Activated T-cell treated with anti-CD3 and anti-CD28 coated beads for 48 hours (primary cell): ENCODE results near the gene BPIFB2.

ENCODE experiments used
- DNase-seq: peaks from one replicate; pipeline ENCODE4 v3.0.0-alpha.2; 2020; ENCODE audit warnings: low read depth

The BPIFB2 gene

DNA sequence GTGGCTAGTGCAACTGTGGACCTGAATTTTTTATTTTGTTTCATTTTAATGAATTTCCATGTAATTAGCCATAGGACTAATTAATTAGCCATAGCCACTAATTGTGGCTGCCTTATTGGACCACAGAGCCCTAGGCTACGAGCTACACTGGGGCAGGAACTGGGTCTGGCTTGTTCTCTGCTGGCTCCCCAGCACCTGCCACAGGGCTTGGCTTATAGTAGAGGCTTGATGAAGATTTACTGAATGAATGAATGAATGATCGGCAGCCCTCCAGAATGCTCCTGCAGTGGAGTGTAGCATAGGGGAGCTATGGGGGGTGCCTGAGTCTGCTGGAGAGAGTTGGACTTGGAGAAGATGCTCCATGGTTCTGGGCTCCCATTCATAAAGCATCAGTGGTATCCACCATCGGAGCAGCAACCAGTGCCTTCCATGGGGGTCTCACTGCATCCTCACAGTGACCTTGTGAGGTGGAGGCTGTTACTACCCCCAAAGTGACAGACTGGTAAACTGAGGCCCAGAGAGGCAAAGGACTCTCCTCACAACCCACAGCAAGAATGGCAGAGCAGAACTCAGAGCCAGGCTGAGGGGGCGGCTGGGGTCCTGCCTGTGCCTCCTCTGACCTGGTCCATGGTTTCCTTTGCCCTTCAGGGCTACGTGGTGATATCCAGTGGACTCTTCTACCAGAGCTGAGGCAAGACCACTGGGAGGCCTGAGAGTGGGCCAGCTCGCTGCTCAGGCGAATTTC, 15.4 kb downstream of the BPIFB2 start:
- no peak for DNase-seq

DNA sequence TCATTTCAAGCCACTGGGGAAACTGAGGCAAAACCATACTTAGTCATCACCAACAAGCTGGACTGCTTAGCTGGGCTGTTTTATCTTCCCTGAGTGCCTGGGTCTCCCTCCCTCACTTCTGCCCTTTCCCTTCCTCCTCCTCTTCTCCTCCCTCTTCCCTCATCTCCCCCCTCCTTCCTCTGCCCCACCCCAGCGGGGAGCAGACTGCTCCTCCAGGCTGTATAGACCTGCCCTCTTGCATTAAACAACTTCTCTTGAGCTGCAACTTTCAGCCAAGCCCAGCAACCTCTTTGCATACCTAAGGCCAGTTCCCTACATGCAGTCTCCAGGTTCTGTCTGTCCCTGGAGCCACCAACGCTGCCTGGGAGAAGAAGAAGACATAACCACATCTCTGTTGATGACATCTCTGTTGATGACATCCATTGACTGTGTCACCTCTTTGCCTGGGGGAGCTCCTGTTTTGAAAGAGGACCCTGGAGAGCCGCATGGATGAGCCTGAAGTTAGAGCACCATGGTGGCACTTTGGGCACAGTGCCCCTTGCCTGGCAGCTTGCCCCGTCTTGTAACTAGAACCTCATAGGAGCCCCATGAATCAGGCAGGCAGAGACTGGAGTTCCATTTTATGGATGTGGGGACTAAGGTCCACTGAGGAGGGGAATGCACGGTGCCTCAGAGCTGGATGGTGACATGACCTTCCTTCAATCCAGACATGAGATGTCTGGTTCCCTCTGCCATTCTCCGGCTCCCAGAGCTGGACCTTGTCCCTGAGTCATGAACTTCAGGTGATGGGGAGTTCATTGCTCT, 16.1 kb downstream of the BPIFB2 start:
- DNase-seq = no peak

DNA sequence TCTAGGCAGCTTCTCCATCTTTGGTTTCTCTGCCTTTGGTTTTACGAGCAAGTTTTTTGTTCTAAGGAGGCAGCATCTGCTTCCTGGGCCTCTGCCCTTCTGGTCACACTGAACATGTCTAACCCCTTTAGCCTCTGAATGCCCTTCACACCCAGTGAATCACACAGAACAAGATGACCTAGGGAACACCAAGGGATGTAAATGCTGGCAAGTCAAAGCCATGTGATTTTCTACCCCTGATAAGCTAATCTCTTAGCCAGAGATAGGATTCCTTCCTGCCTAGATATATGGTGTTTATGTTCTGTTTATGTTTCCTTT, 16.7 kb downstream of the BPIFB2 start:
- no peak for DNase-seq

DNA sequence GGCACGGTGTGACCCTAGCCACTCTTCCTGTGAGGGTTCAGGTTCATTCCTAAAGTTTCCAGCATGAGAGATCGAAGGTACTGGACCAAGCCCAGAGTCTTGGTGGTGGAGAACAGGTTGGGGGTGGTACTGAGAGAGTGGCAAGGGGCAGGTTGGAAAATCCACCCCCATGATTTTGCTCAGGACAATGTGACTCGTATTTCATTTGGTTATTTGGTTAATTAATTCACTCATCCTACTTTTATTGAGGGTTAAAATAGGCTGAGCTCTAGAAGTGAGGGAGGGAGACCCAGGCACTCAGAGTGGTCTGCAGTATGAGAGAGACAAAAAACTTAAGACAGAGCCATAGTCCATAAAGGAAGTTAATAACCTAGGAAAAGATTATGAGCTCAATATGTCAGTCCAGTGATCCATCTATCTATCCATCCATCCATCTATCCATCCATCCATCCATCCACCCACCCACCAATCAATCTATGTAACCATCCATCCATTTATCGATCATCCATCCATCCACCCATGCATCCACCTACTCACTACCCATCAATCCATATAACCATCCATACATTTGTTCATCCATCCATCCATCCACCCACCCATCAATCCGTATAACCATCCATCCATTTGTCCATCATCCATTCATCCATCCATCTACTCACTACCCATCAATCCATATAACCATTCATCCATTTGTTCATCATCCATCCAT, 17.3 kb downstream of the BPIFB2 start:
- no peak for DNase-seq

DNA sequence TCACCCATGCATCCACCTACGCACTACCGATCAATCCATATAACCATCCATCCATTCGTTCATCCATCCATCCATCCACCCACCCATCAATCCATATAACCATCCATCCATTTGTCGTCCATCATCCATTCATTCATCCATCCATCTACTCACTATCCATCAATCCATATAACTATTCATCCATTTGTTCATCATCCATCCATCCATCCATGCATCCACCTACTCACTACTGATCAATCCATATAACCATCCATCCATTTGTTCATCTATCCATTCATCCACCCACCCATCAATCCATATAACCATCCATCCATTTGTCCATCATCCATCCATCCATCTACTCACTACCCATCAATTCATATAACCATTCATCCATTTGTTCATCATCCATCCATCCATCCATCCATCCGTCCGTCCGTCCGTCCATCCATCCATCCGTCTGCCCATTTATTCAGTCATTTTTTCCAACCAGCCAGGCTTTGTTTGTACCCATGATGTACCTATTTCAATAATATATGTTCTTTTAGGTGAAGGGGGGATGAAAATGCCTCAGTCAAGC, 17.9 kb downstream of the BPIFB2 start:
- DNase-seq = no peak

DNA sequence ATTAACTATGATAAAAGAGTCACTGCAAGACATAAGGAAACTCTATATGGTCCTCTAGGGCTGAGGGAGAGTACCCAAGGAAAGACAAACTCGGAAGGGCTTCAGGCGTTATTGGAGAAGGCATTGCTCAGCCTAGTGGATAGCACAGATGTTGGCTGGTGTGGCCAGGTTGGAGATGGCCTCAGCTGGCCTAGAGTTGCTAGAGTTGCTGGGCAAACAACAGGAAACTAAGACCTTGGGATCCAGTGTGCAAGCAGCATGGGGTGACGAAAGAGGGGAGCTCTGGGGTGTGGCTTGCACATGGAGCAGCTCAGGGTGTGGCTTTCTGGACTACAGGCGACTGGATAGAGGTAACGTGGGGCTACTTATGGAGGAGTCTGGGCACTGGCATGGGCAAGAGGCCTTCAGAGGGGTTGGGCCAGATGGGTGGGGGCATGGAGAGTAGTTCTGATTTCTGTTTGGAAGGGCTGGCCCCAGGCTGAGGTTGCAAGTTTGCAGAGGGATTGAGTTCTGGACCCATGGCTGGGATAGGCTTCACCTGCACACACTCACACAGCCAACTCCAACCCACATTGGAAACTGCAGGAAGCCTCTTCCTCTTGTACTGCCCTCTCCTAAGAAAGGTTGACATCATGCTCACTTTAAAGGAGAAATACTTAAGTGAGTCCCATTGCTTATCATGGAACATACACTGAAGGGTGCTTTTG, 18.7 kb downstream of the BPIFB2 start:
- no peak for DNase-seq

- no peak for DNase-seq
Observed at GRCh38 chr20:33026779-33027759, 19.6 kb downstream of the BPIFB2 start.

DNA sequence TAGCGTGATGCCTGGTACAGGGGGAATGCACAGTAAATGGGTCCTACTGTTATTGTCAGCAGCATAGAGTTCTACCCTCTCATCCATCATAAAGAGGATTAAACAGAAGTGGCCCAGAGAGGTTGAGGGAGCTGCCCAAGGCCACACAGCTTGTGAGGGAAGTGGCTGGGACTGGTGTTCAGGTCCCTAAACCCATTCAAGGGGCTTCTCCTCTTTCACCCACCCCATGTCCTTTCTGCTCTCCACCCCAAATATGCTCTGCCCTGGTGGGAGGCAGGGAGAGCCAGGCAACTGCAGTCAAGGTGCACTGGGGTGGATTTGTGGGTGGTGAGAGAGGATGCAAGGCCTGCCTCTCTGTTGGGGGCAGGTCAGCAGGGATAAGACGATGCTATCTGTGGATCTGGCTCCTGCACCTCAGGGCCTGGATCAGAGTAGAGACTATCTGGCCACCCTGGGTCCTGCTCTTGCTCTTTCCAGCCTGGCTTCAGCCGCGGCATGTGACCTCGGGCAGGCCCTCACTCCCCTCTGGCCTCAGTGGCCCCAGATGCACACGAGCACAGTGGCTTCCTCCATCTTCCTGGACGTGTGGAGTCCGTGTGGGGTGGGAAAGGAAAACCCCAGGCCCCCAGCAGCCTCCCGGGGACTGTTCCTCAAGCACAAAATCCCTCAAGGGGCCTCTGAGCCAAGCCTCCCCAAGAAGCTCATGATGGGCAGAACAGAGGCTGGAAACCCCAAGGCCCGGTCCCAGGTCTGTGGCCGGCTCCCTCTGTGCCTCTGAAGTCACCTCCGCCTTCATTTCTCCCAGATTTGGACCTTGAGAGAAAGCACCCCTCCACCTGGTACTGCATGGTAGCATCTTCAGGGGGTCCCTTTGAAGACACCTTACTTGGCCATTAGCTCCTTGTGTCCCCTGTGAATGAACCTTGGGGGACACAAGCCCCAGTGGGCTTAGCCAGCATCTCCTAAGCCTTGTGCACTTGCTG, 20.6 kb downstream of the BPIFB2 start:
- DNase-seq = no peak

- no peak for DNase-seq
Observed at GRCh38 chr20:33028875-33029274, 21.4 kb downstream of the BPIFB2 start.

- DNase-seq = no peak
Observed at GRCh38 chr20:33030076-33030475, 22.6 kb downstream of the BPIFB2 start.

DNA sequence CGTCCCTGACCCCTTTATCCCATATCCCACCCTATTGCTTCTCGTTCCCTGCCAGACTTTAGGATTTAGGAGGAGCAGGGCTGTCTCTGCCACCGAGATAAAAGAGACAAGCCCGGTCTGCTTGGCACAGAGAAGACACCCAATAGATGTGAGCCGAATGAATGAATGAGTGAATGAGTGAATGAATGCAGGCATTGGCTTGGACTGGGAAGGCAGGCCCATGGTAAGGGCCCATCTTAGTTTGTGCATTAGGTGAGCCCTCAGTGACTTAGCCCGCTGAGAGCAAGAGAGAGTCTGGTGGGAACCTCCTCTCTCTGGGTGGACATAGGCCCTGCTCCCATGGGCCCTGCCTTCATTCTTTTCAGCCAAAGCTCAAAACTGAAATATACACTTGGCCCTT, 23.1 kb downstream of the BPIFB2 start:
- no peak for DNase-seq

GRCh38 chr20:33031531-33031930, 24.0 kb downstream of the BPIFB2 start, which contains the start of gene BPIFB6:
TSS of gene BPIFB6 (plus strand) at chr20:33031648. CDS start at chr20:33031648, 0 bp downstream.
- no peak for DNase-seq

DNA sequence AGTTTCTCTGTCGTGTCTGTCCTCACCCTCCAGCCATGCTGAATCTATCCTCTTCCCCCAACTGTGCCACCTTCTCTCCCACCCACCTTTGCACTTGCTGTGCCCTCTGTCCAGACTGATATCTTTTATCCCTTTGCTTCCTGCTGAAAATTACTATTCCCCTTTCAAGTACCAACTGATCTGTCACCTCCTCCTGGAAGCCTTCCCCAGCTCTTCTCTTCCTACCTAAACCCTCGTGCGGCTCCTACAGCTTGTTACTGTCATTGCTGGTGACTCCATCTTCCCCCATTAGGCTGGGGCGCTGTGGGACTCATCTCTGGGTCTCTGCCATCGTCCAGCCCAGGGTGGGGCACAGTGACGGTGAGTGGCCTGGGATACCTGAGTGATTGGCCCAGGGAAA, 25.1 kb downstream of the BPIFB2 start:
- DNase-seq = no peak

DNA sequence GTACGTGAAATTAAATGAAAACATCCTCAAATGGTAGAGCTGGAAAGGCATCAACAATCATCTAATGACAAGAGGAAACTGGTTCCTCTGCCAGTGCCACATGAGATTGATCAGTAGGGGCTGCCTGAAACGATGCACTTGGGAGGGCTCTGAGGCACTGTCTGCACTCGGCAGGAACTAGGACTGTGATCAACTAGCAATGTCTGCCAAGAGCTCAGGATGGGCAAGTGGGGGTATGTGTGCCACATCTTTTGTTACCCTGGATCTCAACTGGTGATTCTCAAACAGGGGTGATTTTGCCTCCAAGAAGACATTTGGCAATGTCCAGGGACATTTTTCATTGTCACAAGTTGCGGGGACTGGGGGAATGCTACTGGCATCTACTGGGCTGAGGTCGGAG, 25.9 kb downstream of the BPIFB2 start:
- DNase-seq = no peak

DNA sequence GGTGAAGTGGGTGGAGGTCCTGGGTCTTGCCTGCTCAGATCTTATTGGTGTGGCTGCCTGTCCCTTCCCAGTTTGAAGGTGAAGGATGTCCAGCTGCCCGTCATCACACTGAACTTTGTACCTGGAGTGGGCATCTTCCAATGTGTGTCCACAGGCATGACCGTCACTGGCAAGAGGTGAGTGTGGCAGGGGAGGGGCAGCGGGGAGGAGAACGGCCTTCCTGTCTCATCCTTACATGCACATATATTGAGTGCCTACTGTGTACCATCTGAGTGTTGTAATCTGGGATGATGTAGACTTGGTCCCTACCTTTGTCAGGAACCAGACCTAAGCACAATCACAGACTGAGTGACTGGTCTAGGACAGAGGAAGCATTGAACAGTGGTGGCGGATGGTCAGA, 26.6 kb downstream of the BPIFB2 start:
- DNase-seq = no peak

GRCh38 chr20:33034901-33035492, 27.5 kb downstream of the BPIFB2 start:
- no peak for DNase-seq

DNA sequence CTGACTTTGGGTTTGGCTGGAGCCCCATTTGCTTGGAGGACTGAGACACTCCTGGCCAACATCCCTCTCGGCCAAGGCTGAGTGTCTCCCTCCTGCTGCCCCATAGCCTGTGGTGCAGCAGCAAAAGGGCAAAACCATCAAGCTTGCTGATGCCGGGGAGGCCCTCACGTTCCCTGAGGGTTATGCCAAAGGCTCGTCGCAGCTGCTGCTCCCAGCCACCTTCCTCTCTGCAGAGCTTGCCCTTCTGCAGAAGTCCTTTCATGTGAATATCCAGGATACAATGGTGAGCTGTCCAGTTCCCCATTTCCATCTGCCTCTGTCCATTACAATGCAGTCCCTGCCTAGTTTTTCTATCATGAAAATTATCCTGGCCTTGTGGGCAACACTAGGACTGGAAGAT, 30.0 kb downstream of the BPIFB2 start:
- no peak for DNase-seq

- no peak for DNase-seq
Observed at GRCh38 chr20:33038243-33038642, 30.7 kb downstream of the BPIFB2 start.

- DNase-seq = no peak
Observed at GRCh38 chr20:33042430-33042829, 34.9 kb downstream of the BPIFB2 start.
